HG03175 (cell line): ENCODE data around the gene MRPL10.

Experiments
- ATAC-seq: cut with Tn5 transposase; IDR thresholded peaks from one replicate; pipeline ENCODE4 v1.9.1; 2021; ENCODE audit warnings: mild to moderate bottlenecking, moderate library complexity; ENCODE audit not compliant: unreplicated experiment

MRPL10 gene

DNA sequence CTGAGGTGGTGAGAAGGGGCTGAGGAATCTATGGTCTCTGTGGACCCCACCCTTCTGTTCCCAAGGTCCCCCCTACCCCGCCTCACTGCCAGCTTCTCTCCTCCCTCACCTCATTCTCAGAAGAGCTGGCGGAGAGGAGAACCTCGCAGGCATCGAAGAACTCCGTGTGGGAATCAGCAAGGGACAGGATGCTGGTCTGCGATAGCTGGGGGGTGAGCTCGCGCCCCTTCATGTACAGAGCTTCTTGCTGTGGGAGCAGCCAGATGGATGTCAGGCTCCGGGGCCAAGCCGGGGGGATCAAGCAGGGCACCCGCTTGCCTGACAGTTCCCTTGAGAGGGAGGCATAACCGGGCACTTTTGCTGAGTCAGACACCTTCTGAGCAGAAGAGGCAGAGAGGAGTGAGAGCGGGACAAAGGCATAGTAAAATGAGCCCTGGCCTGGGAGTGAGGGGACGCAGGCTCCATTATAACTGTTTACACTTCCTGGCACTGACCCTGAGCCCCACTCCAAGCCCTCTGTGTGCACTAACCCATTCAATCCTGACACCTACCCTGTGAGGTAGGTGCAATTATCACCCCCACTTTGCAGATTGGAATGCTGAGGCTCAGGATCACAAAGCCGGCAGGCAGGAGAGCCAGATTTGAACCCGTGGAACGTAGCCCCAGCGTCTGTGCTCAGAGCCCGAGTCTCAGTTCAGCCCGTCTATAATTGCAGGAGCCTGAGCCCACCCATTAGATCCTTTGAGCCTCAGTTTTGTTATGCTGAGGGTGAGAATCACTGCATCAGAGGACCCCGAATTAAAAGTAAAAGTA, 16.0 kb downstream of the MRPL10 start:
- no peak for ATAC-seq

- ATAC-seq, result no peak
Measured at GRCh38 chr17:47813512-47814031, 17.8 kb downstream of the MRPL10 start.

DNA sequence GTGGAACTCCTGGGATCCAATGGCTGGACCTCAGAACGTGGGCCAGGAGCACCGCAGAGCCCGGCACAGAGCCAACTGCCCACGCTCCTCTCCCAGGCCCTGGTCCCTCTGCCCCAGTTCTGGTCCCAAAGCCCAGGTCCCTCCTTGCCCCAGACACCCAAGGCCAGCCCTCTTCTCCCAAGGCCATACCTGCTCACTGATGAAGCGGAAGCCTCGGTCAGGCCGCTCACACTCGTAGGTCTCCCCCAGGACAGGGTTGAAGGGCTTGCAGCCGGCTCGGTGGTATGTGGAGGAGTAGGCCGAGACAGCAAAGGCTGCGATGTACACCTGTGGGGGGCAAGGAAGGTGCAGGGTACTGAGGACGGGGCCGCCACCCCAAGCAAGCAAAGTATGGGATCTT, 18.3 kb downstream of the MRPL10 start:
- no peak for ATAC-seq

GRCh38 chr17:47812146-47812920, 19.0 kb downstream of the MRPL10 start:
- ATAC-seq, result no peak

- no peak for ATAC-seq
Measured at GRCh38 chr17:47811709-47812108, 19.6 kb downstream of the MRPL10 start.

GRCh38 chr17:47810901-47811635, 20.3 kb downstream of the MRPL10 start:
- no peak for ATAC-seq

- ATAC-seq, result no peak
Measured at GRCh38 chr17:47810200-47810821, 21.0 kb downstream of the MRPL10 start.

DNA sequence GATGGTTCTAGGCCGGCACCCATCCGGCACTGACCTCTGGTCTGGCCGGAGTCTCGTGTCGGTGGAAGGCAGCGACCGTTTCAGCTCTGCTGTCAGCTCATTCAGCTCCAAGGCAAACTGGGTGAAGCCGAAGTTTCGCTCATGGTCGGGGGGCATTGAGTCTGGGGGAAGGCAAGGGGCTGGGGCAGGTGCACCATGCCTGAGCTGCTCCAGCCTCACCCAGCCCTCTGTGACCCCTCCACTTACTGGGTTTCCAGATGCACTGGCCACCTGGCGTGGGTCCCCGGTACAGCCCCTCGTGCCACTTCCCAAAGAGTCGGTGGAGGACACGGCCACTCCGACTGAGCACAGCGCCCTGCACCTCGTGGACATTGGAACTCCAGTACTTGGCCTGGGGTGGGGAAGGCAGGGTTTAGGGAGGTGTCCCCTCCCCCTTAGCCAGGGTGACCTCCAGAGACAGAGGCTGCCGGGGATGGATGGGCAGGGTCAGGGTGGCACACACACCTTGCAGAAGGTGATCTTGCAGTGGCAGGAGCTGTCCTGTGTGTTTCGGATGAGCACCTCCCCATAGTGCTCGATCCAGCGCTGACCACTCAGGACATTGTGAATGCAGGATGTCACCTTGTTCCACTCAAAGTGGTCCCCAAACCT, 22.4 kb downstream of the MRPL10 start:
- no peak for ATAC-seq

GRCh38 chr17:47808036-47808829, 23.1 kb downstream of the MRPL10 start:
- ATAC-seq, result no peak

GRCh38 chr17:47807421-47807820, 23.9 kb downstream of the MRPL10 start:
- no peak for ATAC-seq

GRCh38 chr17:47806913-47807255, 24.5 kb downstream of the MRPL10 start:
- no peak for ATAC-seq

- ATAC-seq, result no peak
Measured at GRCh38 chr17:47806026-47806912, 25.1 kb downstream of the MRPL10 start.

GRCh38 chr17:47804461-47804860, 26.9 kb downstream of the MRPL10 start:
- ATAC-seq, result no peak

DNA sequence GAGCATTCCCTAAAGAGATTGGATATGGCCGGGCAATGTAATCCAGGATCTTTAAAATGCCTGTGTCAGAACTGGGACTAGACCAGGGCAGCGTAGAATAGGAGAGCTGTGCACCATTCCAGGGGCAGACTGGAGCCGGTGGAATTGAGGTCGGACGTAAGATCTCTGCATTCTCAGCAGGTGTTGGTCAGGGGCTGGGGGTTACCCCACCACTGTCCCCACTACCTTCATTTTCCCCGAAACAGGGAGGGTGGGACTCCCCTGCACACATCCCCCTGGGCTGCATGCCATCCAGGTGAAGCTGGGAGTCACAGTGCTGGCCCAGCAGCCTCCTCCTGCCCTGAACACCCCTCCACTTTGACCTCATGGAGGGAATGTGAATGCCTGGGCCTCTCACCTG, 27.6 kb downstream of the MRPL10 start:
- no peak for ATAC-seq

DNA sequence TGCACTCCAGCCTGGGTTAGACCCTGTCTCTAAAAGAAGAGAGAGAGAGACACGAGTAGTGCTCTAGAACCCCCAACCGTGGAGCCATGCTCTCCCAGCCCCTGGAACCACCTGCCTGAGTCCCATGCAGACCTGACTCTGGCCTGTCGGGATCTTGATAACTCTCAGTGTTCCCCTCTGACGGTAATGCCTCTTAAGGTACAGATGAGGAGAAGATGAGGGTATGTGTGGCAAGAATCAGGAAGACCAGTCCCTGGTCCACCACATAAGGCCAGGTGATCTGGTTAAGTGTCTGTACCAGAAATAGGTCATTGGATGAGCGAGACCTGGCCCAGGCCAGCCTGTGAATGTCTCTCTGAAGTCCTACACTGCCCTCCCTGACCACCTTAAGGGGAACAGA, 28.1 kb downstream of the MRPL10 start:
- no peak for ATAC-seq

DNA sequence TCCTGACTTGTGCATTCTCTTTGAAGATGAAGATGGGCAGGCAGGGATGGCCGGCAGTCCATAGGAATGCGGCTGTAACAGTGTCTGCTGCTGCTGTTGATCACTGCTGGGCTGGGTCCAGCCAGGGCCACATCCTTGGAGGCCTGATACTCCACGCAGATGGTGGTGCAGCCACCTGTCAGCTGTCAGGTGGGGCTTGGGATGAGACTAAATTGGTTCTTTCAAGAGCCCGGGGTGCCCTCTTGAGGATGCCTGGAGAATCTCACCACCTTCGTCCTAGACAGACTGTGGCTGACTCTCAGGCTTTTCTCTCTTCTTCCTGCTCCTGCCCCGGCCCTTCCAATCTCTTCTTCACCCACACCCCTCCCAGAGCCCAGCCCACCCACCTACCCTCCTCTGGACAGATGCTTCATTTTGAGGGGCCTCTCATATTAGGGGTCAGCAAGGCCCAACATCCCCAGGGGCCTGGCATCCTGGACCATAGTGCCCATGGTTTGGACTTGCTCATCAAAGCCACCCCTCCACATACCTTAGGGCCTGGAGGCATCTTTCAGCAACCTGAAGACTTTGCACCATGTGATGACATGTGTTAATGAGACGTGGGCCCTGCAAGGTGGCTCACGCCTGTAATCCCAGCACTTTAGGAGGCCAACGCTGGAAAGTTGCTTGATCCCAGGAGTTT, 28.9 kb downstream of the MRPL10 start:
- ATAC-seq, result no peak

DNA sequence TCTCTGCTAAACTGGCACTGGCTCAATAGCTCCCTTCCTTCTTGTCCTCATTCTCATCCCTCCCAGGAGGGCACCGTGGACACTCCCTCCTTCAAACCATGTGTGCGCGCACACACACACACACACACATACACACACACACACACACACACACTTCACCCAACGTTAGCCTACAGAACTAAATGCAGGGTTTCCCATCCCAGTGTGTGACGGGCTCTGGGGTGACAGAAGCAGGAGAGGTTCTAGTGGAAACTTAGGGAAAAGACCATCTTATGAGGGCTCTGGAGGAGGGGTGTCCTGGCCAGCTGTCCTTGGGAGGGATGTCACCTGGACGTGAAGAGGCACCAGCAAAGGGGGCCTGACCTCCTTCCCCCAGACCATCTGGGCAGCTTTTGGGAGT, 29.4 kb downstream of the MRPL10 start:
- ATAC-seq, result no peak

DNA sequence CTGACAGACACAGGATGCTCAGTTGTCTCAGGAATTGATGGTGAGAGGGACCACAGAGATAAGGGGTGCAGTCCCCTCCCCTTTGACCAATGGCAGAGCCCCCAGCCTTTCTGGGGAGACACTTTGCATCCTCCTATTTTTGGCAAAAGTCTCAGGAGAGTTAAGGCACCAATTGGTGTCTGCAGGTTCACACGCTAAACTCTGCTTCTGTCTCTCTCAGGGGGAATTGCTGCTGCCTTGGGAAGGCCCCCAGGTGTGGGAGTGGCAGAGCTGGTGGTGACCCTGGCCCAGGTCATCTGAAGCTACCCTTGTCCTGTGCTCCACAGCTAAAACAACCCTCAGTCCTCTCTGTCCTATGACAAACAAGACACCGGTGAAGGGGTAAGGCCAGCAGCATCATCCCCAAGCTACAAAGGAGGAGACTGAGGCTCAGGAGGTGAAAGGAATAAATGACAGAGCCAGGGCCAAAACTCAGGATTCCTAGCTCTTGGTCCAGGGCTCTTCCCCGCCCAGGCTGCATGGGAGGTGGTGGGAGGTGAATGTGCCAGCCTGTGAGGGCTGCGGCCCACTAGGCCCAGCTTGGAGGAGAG, 30.1 kb downstream of the MRPL10 start:
- ATAC-seq, result no peak
